ENCODE measurements around the gene CLSTN1. TPM values are rescaled to one million over a fixed set of nuclear protein-coding genes. Genes with fewer than 3 reads are reported as not detected.

The CLSTN1 gene
- polyA plus RNA-seq, 1 of the 3 experiments (the other 2 are of a cell fraction): 59.6 TPM

GRCh38 chr1:9835404-9835757, 11.6 kb upstream of the CLSTN1 start:
- H3K4me3 ChIP-seq (ENCODE audit: low read depth in 2 of 2, low read length in 1 of 2): no peak overlapping the region
- no peak overlapping the region for H3K9ac ChIP-seq
- POLR2A ChIA-PET: no interaction called here
- CTCF ChIA-PET: interaction anchor here (0.8 to 2.2 kb wide), 7 partner anchors 9 to 209 kb away, joined by 3 to 7 read pairs (median 3); partner anchors contain the start of genes LZIC and NMNAT1
- 100% methylated on average over 4 of the region's 9 CpGs for WGBS (ENCODE audit: low lambda C conversion rate)
- H3K27me3 ChIP-seq (ENCODE audit: insufficient read depth): no peaks in the 10 kb centered on the region
- H3K9me2 ChIP-seq: no peaks in the 10 kb centered on the region
- no peaks in the 10 kb centered on the region for H3K9me3 ChIP-seq
- H2AFZ ChIP-seq (ENCODE audit: low read depth): no peak overlapping the region
- no peak for DNase-seq
- no peaks in the 10 kb centered on the region for H3K79me2 ChIP-seq (ENCODE audit: insufficient read depth)
- peaks cover 0 to 20% of the 10 kb centered on the region in 2 experiments; a peak in 1 of 4 replicates for H3K4me1 ChIP-seq (ENCODE audit: control insufficient read depth in 1 of 2, insufficient read depth in 2 of 2, low read depth in 1 of 2, low read length in 1 of 2)
- H4K20me1 ChIP-seq (ENCODE audit: insufficient read depth): no peaks in the 10 kb centered on the region
- H3K27ac ChIP-seq (ENCODE audit: low read depth in 2 of 2, low read length in 1 of 2): no peak overlapping the region; a peak in 1 of 4 replicates
- H3K36me3 ChIP-seq (replicated peaks in 1 of 2; ENCODE audit: control insufficient read depth in 1 of 2, insufficient read depth in 2 of 2, low read length in 1 of 2): no peaks in the 10 kb centered on the region
- no peak overlapping the region for H3K4me2 ChIP-seq
- TF ChIP-seq YY1 (IDR thresholded peaks at IDR 0.05; ENCODE audit: low read depth): no peak
- TF ChIP-seq FOXM1 (IDR thresholded peaks at IDR 0.05; ENCODE audit: low read depth): no peak
- no peak for TF ChIP-seq MXI1 (IDR thresholded peaks at IDR 0.05; ENCODE audit: low read depth, low read length)
- no peak for TF ChIP-seq EP300 (IDR thresholded peaks at IDR 0.05; ENCODE audit: borderline replicate concordance in 1 of 2, low read depth in 1 of 2, low read length in 1 of 2)
- TF ChIP-seq, protein P1, sequence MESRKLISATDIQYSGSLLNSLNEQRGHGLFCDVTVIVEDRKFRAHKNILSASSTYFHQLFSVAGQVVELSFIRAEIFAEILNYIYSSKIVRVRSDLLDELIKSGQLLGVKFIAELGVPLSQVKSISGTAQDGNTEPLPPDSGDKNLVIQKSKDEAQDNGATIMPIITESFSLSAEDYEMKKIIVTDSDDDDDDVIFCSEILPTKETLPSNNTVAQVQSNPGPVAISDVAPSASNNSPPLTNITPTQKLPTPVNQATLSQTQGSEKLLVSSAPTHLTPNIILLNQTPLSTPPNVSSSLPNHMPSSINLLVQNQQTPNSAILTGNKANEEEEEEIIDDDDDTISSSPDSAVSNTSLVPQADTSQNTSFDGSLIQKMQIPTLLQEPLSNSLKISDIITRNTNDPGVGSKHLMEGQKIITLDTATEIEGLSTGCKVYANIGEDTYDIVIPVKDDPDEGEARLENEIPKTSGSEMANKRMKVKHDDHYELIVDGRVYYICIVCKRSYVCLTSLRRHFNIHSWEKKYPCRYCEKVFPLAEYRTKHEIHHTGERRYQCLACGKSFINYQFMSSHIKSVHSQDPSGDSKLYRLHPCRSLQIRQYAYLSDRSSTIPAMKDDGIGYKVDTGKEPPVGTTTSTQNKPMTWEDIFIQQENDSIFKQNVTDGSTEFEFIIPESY (IDR thresholded peaks at IDR 0.05; ENCODE audit: borderline replicate concordance, low read depth): no peak
- TF ChIP-seq RXRA (IDR thresholded peaks at IDR 0.05; ENCODE audit: borderline replicate concordance, low read depth): no peak
- TF ChIP-seq USF2 (IDR thresholded peaks at IDR 0.05; ENCODE audit: borderline replicate concordance, low read depth, low read length): no peak
- TF ChIP-seq RCOR1 (IDR thresholded peaks at IDR 0.05; ENCODE audit: low read length): no peak
- no peak for TF ChIP-seq CHD2 (IDR thresholded peaks at IDR 0.05; ENCODE audit: low read length, partially characterized antibody)
- no peak for TF ChIP-seq SIN3A (IDR thresholded peaks at IDR 0.05; ENCODE audit: borderline replicate concordance, low read depth, low read length)
- TF ChIP-seq, protein P2, sequence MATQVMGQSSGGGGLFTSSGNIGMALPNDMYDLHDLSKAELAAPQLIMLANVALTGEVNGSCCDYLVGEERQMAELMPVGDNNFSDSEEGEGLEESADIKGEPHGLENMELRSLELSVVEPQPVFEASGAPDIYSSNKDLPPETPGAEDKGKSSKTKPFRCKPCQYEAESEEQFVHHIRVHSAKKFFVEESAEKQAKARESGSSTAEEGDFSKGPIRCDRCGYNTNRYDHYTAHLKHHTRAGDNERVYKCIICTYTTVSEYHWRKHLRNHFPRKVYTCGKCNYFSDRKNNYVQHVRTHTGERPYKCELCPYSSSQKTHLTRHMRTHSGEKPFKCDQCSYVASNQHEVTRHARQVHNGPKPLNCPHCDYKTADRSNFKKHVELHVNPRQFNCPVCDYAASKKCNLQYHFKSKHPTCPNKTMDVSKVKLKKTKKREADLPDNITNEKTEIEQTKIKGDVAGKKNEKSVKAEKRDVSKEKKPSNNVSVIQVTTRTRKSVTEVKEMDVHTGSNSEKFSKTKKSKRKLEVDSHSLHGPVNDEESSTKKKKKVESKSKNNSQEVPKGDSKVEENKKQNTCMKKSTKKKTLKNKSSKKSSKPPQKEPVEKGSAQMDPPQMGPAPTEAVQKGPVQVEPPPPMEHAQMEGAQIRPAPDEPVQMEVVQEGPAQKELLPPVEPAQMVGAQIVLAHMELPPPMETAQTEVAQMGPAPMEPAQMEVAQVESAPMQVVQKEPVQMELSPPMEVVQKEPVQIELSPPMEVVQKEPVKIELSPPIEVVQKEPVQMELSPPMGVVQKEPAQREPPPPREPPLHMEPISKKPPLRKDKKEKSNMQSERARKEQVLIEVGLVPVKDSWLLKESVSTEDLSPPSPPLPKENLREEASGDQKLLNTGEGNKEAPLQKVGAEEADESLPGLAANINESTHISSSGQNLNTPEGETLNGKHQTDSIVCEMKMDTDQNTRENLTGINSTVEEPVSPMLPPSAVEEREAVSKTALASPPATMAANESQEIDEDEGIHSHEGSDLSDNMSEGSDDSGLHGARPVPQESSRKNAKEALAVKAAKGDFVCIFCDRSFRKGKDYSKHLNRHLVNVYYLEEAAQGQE (IDR thresholded peaks at IDR 0.05; ENCODE audit: low read depth, low read length): no peak
- TF ChIP-seq SMC3 (IDR thresholded peaks at IDR 0.05; ENCODE audit: low read depth, low read length): no peak
- TF ChIP-seq MEF2A (IDR thresholded peaks at IDR 0.05; ENCODE audit: borderline replicate concordance, low read depth): no peak
- TF ChIP-seq TAF1 (IDR thresholded peaks at IDR 0.05; ENCODE audit: borderline replicate concordance, low read depth, low read length): no peak
- TF ChIP-seq NRF1 (IDR thresholded peaks at IDR 0.05; ENCODE audit: low read depth, low read length): no peak
- TF ChIP-seq, protein P3, sequence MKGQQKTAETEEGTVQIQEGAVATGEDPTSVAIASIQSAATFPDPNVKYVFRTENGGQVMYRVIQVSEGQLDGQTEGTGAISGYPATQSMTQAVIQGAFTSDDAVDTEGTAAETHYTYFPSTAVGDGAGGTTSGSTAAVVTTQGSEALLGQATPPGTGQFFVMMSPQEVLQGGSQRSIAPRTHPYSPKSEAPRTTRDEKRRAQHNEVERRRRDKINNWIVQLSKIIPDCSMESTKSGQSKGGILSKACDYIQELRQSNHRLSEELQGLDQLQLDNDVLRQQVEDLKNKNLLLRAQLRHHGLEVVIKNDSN (IDR thresholded peaks at IDR 0.05; ENCODE audit: borderline replicate concordance, low read depth): no peak
- TF ChIP-seq TCF12 (IDR thresholded peaks at IDR 0.05): no peak
- TF ChIP-seq NFIC (IDR thresholded peaks at IDR 0.05; ENCODE audit: borderline replicate concordance): no peak
- no peak for TF ChIP-seq JUND (IDR thresholded peaks at IDR 0.05)
- TF ChIP-seq CTCF (IDR thresholded peaks at IDR 0.05): no peak
- H3F3A ChIP-seq (replicated peaks; ENCODE audit: insufficient read depth): no peaks in the 10 kb centered on the region

Data from SK-N-SH (cell line).